GM12891 (cell line): ENCODE data around the gene ADCY1.

Experiments
- POLR2A ChIP-seq: IDR thresholded peaks from 2 replicates; pipeline ENCODE4 v1.6.1; 2011; ENCODE audit warnings: low read depth, low read length, control low read depth
- POLR2AphosphoS5 ChIP-seq: IDR thresholded peaks from 2 replicates; pipeline ENCODE4 v1.6.1; 2011; ENCODE audit warnings: low read depth, low read length, control low read depth

- no peak for TF ChIP-seq POLR2A
- TF ChIP-seq POLR2AphosphoS5: no peak
Observed at GRCh38 chr7:45625714-45626440, 51.7 kb downstream of the ADCY1 start.
